ENCODE data around the gene SNED1.

DNA sequence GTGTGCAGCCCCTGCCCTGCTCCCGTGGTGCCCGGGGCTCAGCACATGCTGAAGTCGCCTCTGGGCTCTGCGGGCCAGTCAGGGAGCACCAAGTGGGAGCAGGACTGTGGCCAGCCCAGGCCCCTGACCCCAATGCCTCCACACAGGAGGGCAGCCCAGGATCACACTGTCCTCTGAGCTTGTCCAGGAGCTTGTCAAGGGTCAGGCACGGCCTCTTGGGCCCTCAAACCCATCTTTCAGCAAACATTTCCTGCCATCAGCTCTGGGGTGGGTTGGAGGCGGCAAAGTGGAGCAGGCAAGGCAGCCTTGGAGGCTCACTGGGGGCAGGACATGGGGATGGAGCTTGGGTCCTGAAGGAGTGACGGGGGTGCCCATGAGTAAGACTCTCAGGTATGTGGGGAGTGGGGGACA lies 10.3 kb downstream of the SNED1 start:
- TF ChIP-seq, protein P1, sequence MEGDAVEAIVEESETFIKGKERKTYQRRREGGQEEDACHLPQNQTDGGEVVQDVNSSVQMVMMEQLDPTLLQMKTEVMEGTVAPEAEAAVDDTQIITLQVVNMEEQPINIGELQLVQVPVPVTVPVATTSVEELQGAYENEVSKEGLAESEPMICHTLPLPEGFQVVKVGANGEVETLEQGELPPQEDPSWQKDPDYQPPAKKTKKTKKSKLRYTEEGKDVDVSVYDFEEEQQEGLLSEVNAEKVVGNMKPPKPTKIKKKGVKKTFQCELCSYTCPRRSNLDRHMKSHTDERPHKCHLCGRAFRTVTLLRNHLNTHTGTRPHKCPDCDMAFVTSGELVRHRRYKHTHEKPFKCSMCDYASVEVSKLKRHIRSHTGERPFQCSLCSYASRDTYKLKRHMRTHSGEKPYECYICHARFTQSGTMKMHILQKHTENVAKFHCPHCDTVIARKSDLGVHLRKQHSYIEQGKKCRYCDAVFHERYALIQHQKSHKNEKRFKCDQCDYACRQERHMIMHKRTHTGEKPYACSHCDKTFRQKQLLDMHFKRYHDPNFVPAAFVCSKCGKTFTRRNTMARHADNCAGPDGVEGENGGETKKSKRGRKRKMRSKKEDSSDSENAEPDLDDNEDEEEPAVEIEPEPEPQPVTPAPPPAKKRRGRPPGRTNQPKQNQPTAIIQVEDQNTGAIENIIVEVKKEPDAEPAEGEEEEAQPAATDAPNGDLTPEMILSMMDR (optimal IDR thresholded peaks at IDR 0.05 in 1 of 3, IDR thresholded peaks at IDR 0.05 in 1 of 3, conservative IDR thresholded peaks at IDR 0.05 in 1 of 3; ENCODE audit: extremely low read depth in 1 of 3, insufficient read depth in 2 of 3, low read length in 3 of 3) = no peak
- TF ChIP-seq EZH2 (IDR thresholded peaks at IDR 0.05; ENCODE audit: low read length) = no peak
